Liver (tissue), 9 donors: ENCODE results near the gene CCDC134. TPM values are rescaled to one million over a fixed set of nuclear protein-coding genes. Genes with fewer than 3 reads are reported as not detected.

ENCODE experiments used
- DNase-seq: peaks from one replicate; pipeline ENCODE4 v3.0.0-alpha.2; 2017; ENCODE audit warnings: low spot score
- H3K27ac ChIP-seq, 2 donors: one replicate each; pipeline ENCODE4 v1.7.0; 2013; ENCODE audit warnings: inconsistent platforms in 2 of 2, low read length in 2 of 2, control low read depth in 1 of 2, low read depth in 1 of 2, mild to moderate bottlenecking in 1 of 2
- H3K27me3 ChIP-seq, 4 donors: one replicate each; pipeline versions ENCODE4 v1.6.1 to v1.7.0; 2013; ENCODE audit warnings: low read length in 3 of 4, inconsistent platforms in 1 of 4, mild to moderate bottlenecking in 1 of 4, moderate library complexity in 1 of 4; ENCODE audit not compliant: control insufficient read depth in 4 of 4, insufficient read depth in 4 of 4
- H3K36me3 ChIP-seq, 4 donors: one replicate each; pipeline versions ENCODE4 v1.6.1 to v1.7.0; 2013; ENCODE audit warnings: low read length in 3 of 4, mild to moderate bottlenecking in 3 of 4, low read depth in 1 of 4, moderate library complexity in 1 of 4; ENCODE audit not compliant: control insufficient read depth in 4 of 4, insufficient read depth in 3 of 4
- H3K4me1 ChIP-seq, 4 donors: one replicate each; pipeline versions ENCODE4 v1.6.1 to v1.7.0; 2013; ENCODE audit warnings: low read length in 3 of 4, mild to moderate bottlenecking in 3 of 4, moderate library complexity in 1 of 4; ENCODE audit not compliant: control insufficient read depth in 4 of 4, insufficient read depth in 4 of 4
- H3K4me3 ChIP-seq, 3 donors: one replicate each; pipeline versions ENCODE4 v1.6.1 to v1.7.0; 2013; ENCODE audit warnings: low read length in 3 of 3, control low read depth in 1 of 3, low read depth in 1 of 3, mild to moderate bottlenecking in 1 of 3
- H3K9ac ChIP-seq, 2 donors: one replicate each; pipeline ENCODE4 v1.7.0; 2013; ENCODE audit warnings: low read length in 2 of 2, mild to moderate bottlenecking in 2 of 2, moderate library complexity in 2 of 2, control low read depth in 1 of 2, low read depth in 1 of 2
- H3K9me3 ChIP-seq, 4 donors: one replicate each; pipeline versions ENCODE4 v1.6.1 to v1.7.0; 2013; ENCODE audit warnings: low read length in 3 of 4; ENCODE audit not compliant: control insufficient read depth in 4 of 4
- ATF3 ChIP-seq: IDR thresholded peaks from 2 replicates; pipeline ENCODE4 v1.6.1; 2016; ENCODE audit warnings: antibody characterized with exemption
- CTCF ChIP-seq: fragments of 150-350 bp; IDR thresholded peaks from 2 replicates; pipeline ENCODE4 v1.5.1; 2017; ENCODE audit warnings: improper control_type of control experiment, low read depth, low read length; ENCODE audit not compliant: missing input control
- FOXA1 ChIP-seq: IDR thresholded peaks from 2 replicates; pipeline ENCODE4 v1.6.1; 2016; ENCODE audit warnings: antibody characterized with exemption
- FOXA2 ChIP-seq: IDR thresholded peaks from 2 replicates; pipeline ENCODE4 v1.6.1; 2016; ENCODE audit warnings: antibody characterized with exemption
- GABPA ChIP-seq, 2 donors: IDR thresholded peaks in 1 of 2; conservative IDR thresholded peaks in 1 of 2; 2 replicates each; pipeline ENCODE4 v1.6.1; 2016; ENCODE audit warnings: antibody characterized with exemption in 2 of 2, mild to moderate bottlenecking in 1 of 2, moderate library complexity in 1 of 2
- HNF4A ChIP-seq, 2 donors: conservative IDR thresholded peaks; 2 replicates each; pipeline ENCODE4 v1.6.1; 2016; ENCODE audit warnings: antibody characterized with exemption in 2 of 2, mild to moderate bottlenecking in 2 of 2
- JUND ChIP-seq, 2 donors: IDR thresholded peaks; 2 replicates each; pipeline ENCODE4 v1.6.1; 2016; ENCODE audit warnings: antibody characterized with exemption in 2 of 2
- MAX ChIP-seq: IDR thresholded peaks from 2 replicates; pipeline ENCODE4 v1.6.1; 2016; ENCODE audit warnings: antibody characterized with exemption
- NR2F2 ChIP-seq: IDR thresholded peaks from 2 replicates; pipeline ENCODE4 v1.6.1; 2016; ENCODE audit warnings: antibody characterized with exemption
- RAD21 ChIP-seq, 2 donors: IDR thresholded peaks; 2 replicates each; pipeline ENCODE4 v1.6.1; 2016; ENCODE audit warnings: antibody characterized with exemption in 2 of 2, mild to moderate bottlenecking in 2 of 2
- REST ChIP-seq: IDR thresholded peaks from 2 replicates; pipeline ENCODE4 v1.6.1; 2016; ENCODE audit warnings: antibody characterized with exemption, mild to moderate bottlenecking
- RXRA ChIP-seq, 2 donors: IDR thresholded peaks; 2 replicates each; pipeline ENCODE4 v1.6.1; 2017 to 2018; ENCODE audit warnings: antibody characterized with exemption in 2 of 2, mild to moderate bottlenecking in 1 of 2
- SP1 ChIP-seq: IDR thresholded peaks from 2 replicates; pipeline ENCODE4 v1.6.1; 2018; ENCODE audit warnings: antibody characterized with exemption, mild to moderate bottlenecking
- TAF1 ChIP-seq: conservative IDR thresholded peaks from 2 replicates; pipeline ENCODE4 v1.6.1; 2016; ENCODE audit warnings: antibody characterized with exemption, mild to moderate bottlenecking
- YY1 ChIP-seq: IDR thresholded peaks from 2 replicates; pipeline ENCODE4 v1.6.1; 2016; ENCODE audit warnings: antibody characterized with exemption, mild to moderate bottlenecking
- ZBTB33 ChIP-seq: IDR thresholded peaks from 2 replicates; pipeline ENCODE4 v1.6.1; 2016; ENCODE audit warnings: antibody characterized with exemption
- WGBS: extraction: QIAGEN DNeasy Blood & Tissue Kit; methylation state at CpG from one replicate; pipeline ENCODE4 v1.1.7; 2013; 5-methylcytosine and 5-hydroxymethylcytosine counted together
- polyA plus RNA-seq, 2 donors: library from polyadenylated mRNA; stranded (reverse) in 1 of 2; unstranded in 1 of 2; fragments of 200-250 nt in 1 of 2; fragments of >200 nt in 1 of 2; fragmentation: Nextera tagmentation in 1 of 2; extraction: Ambion mirVana in 1 of 2; gene quantifications; one replicate each; pipeline versions ENCODE4 v1.2.1 to v1.2.3, GENCODE V29; 2013 to 2015
- total RNA-seq, 2 donors: library from RNA; depleted of rRNA; stranded (reverse); fragments of >200 nt; gene quantifications; one replicate each; pipeline ENCODE4 v1.2.3, GENCODE V29; 2014
- donor health status: healthy.
- donor health status: healthy.
- donor health status: healthy.
- donor health status: healthy.
- donor health status: healthy.

Gene CCDC134
- total and polyA plus RNA-seq, 4 donors, result 2.0 to 13.2 (median 6.4) TPM

- no peak overlapping the region for H3K4me3 ChIP-seq
- H3K27ac ChIP-seq, result no peak overlapping the region
- no peaks in the 10 kb centered on the region for H3K27me3 ChIP-seq
These were observed 1.4 kb downstream of the CCDC134 start for GRCh38 chr22:41801886-41802285.

GRCh38 chr22:41805639-41806038 is 5.2 kb downstream of the CCDC134 start:
- Histone ChIP-seq H3K4me1 (peaks cover 0 to 12% (median 11%) of the 10 kb centered on the region in 4 donors), H3K36me3 (peaks cover 0 to 3% (median 0%) of the 10 kb centered on the region in 4 donors), H3K4me3 (no peak overlapping the region), H3K9me3 (no peaks in the 10 kb centered on the region), H3K27me3 (no peaks in the 10 kb centered on the region), H3K27ac (no peak overlapping the region), H3K9ac (no peak overlapping the region)
- TF ChIP-seq CTCF (no peak), NR2F2 (no peak), RAD21 (IDR thresholded peaks at IDR 0.05) (no peak), SP1 (no peak), RXRA (IDR thresholded peaks at IDR 0.05) (no peak)
- no peak for DNase-seq

More at GRCh38 chr22:41801886-41802285, 1.4 kb downstream of the CCDC134 start:
- no peak for DNase-seq
- Histone ChIP-seq H3K4me1 (peaks cover 0 to 23% (median 17%) of the 10 kb centered on the region in 4 donors), H3K9ac (peak overlapping the region in 1 of 2 donors; percentile 96), H3K9me3 (no peaks in the 10 kb centered on the region), H3K36me3 (no peaks in the 10 kb centered on the region)
- WGBS, result 66% methylated on average over 2 of the region's 2 CpGs
- TF ChIP-seq NR2F2, result no peak
- TF ChIP-seq RXRA (IDR thresholded peaks at IDR 0.05), result no peak
- no peak for TF ChIP-seq FOXA1
- TF ChIP-seq SP1, result no peak
- no peak for TF ChIP-seq MAX
- no peak for TF ChIP-seq ATF3
- TF ChIP-seq YY1, result no peak

- H3K4me3 ChIP-seq, result no peak overlapping the region
- H3K27me3 ChIP-seq, result no peaks in the 10 kb centered on the region
- peaks cover 0 to 3% (median 0%) of the 10 kb centered on the region in 4 donors for H3K36me3 ChIP-seq
- H3K9ac ChIP-seq, result no peak overlapping the region
- no peak overlapping the region for H3K27ac ChIP-seq
- WGBS, result 93% methylated on average over 6 of the region's 6 CpGs
- peak; percentile 75 for DNase-seq
- H3K4me1 ChIP-seq, result no peaks in the 10 kb centered on the region
- H3K9me3 ChIP-seq, result no peaks in the 10 kb centered on the region
- TF ChIP-seq RXRA (IDR thresholded peaks at IDR 0.05) (no peak), JUND (IDR thresholded peaks at IDR 0.05) (no peak), RAD21 (IDR thresholded peaks at IDR 0.05) (no peak), GABPA (IDR thresholded peaks at IDR 0.05 in 1 of 2, conservative IDR thresholded peaks at IDR 0.05 in 1 of 2) (no peak), FOXA1 (no peak), HNF4A (conservative IDR thresholded peaks at IDR 0.05) (no peak), YY1 (no peak), TAF1 (no peak), ZBTB33 (no peak), FOXA2 (no peak), NR2F2 (no peak), CTCF (no peak), ATF3 (no peak), REST (no peak), MAX (no peak)
These were observed 7.9 kb downstream of the CCDC134 start for GRCh38 chr22:41808400-41808799.
